Spleen (tissue), 13 donors: ENCODE results near the gene SLC35D1. TPM values are rescaled to one million over a fixed set of nuclear protein-coding genes. Genes with fewer than 3 reads are reported as not detected.
A peak's percentile ranks its signal among the peaks of the same experiment; 100 is the strongest.

ENCODE experiments used
- DNase-seq: peaks from one replicate; pipeline ENCODE4 v3.0.0-alpha.2; 2020
- H3K27ac ChIP-seq, 8 donors: fragments of 200-600 bp; sonication (generic) in 7 of 8; 1 replicate in 4 of 8; 2 replicates in 4 of 8; pipeline versions ENCODE4 v1.5.0 to v1.8.0; 2016 to 2021; ENCODE audit warnings: inconsistent platforms in 4 of 8, mild to moderate bottlenecking in 4 of 8, moderate library complexity in 1 of 8
- H3K27me3 ChIP-seq, 7 donors: fragments of 200-600 bp; sonication (generic) in 6 of 7; replicated peaks in 1 of 7; 1 replicate in 4 of 7; 2 replicates in 3 of 7; pipeline versions ENCODE4 v1.5.0 to v1.8.0; 2016 to 2021; ENCODE audit warnings: inconsistent platforms in 3 of 7, mild to moderate bottlenecking in 1 of 7
- H3K36me3 ChIP-seq, 6 donors: fragments of 200-600 bp; sonication (generic) in 5 of 6; 1 replicate in 4 of 6; 2 replicates in 2 of 6; pipeline versions ENCODE4 v1.5.0 to v1.8.0; 2016 to 2021; ENCODE audit warnings: inconsistent platforms in 2 of 6
- H3K4me1 ChIP-seq, 6 donors: fragments of 200-600 bp; sonication (generic) in 5 of 6; 1 replicate in 3 of 6; 2 replicates in 3 of 6; pipeline versions ENCODE4 v1.5.0 to v1.8.0; 2016 to 2021; ENCODE audit warnings: inconsistent platforms in 3 of 6
- H3K4me3 ChIP-seq, 8 donors: fragments of 200-600 bp; sonication (generic) in 7 of 8; 1 replicate in 4 of 8; 2 replicates in 4 of 8; pipeline versions ENCODE4 v1.5.0 to v1.8.0; 2016 to 2021; ENCODE audit warnings: inconsistent platforms in 4 of 8, mild to moderate bottlenecking in 4 of 8, moderate library complexity in 2 of 8
- H3K9me3 ChIP-seq, 8 donors: fragments of 200-600 bp; sonication (generic) in 7 of 8; 1 replicate in 4 of 8; 2 replicates in 4 of 8; pipeline versions ENCODE4 v1.5.0 to v1.8.0; 2016 to 2021; ENCODE audit warnings: inconsistent platforms in 4 of 8
- CTCF ChIP-seq, 11 experiments: fragments of 200-600 bp in 7 of 11; fragments of 450-650 bp in 4 of 11; sonication (generic) in 4 of 11; IDR thresholded peaks in 8 of 11; conservative IDR thresholded peaks in 3 of 11; 1 replicate in 7 of 11; 2 replicates in 4 of 11; pipeline versions ENCODE4 v1.4.0 to v1.8.0; 2016 to 2021; ENCODE audit warnings: antibody characterized with exemption in 11 of 11, inconsistent platforms in 4 of 11, mild to moderate bottlenecking in 1 of 11
- POLR2A ChIP-seq, 3 donors: fragments of 450-650 bp; IDR thresholded peaks; one replicate each; pipeline ENCODE4 v1.5.1; 2017; ENCODE audit warnings: antibody characterized with exemption in 3 of 3, mild to moderate bottlenecking in 1 of 3
- POLR2AphosphoS5 ChIP-seq, 3 donors: sonication (generic); formaldehyde crosslinking; IDR thresholded peaks; one replicate each; pipeline ENCODE4 v1.5.1; 2017; ENCODE audit warnings: antibody characterized with exemption in 3 of 3
- WGBS, 5 donors: extraction: QIAGEN DNeasy Blood & Tissue Kit in 3 of 5; methylation state at CpG; one replicate each; pipeline versions ENCODE4 v1.1.5 to v1.1.7; 2013 to 2018; 5-methylcytosine and 5-hydroxymethylcytosine counted together
- intact Hi-C: fragments of 100-400 bp; cut with DNase I; formaldehyde crosslinking; loops from one replicate; pipeline ENCODE4 v1.15.0; 2023; ENCODE audit warnings: low total_unique reads
- long read RNA-seq, 2 donors: transcript quantifications; one replicate each; lab custom pipeline, GENCODE V29; 2026
- polyA plus RNA-seq, 3 donors: library from polyadenylated mRNA; stranded (reverse); fragments of 200-250 nt; gene quantifications; one replicate each; pipeline ENCODE4 v1.2.1, GENCODE V29; 2013
- total RNA-seq, 7 donors: library from RNA; depleted of rRNA in 3 of 7; stranded (reverse); fragments of >200 nt in 3 of 7; fragmentation: NEBNext Ultra II Directional in 4 of 7; extraction: Animal tissue kit (Norgen Biotek cat#: 25700) in 4 of 7; gene quantifications; one replicate each; pipeline versions ENCODE4 v1.1.0 to v1.2.1, GENCODE V29; 2016 to 2021
- donor health status: healthy with polysubstance abuse.
- donor health status: DM: no; HTN: no; CAD: no; lungs with moderate emphysema.
- donor health status: DM: no; HTN: no; CAD: no.
- donor health status: Bipolar disorder and iron deficiency.
- donor health status: healthy.
- donor health status: DM: no; HTN: no; CAD: no.
- donor health status: DM: yes; HTN: yes; CAD: no.

The SLC35D1 gene
- 10 to 100 TPM in 1 of 7 donors, 1 to 10 TPM in 6; 7.7 to 11.5 (median 8.1) TPM for total RNA-seq
- polyA plus RNA-seq = 1 to 10 TPM; 1.5 to 2.7 (median 2.3) TPM
- long read RNA-seq, donor 1, full-length matches to known transcripts = 1 of 1 reads
- long read RNA-seq, donor 1, partial matches to known transcripts = 0 of 1 reads
- long read RNA-seq, donor 1, other reads (novel, unspliced or antisense) = 0 of 1 reads
- long read RNA-seq, donor 2, full-length matches to known transcripts = 2 of 2 reads
- long read RNA-seq, donor 2, partial matches to known transcripts = 0 of 2 reads
- long read RNA-seq, donor 2, other reads (novel, unspliced or antisense) = 0 of 2 reads

- peak; percentile 77 to 86 (median 84) for TF ChIP-seq POLR2AphosphoS5 (IDR thresholded peaks at IDR 0.05)
- no peak for TF ChIP-seq CTCF (IDR thresholded peaks at IDR 0.05 in 8 of 11, conservative IDR thresholded peaks at IDR 0.05 in 3 of 11)
- peak in 2 of 3 donors; percentile 24 to 63 for TF ChIP-seq POLR2A (IDR thresholded peaks at IDR 0.05)
- Histone ChIP-seq H3K27ac (peak within 1 kb of the TSS; percentile 86 to 98 (median 96)), H3K9me3 (no peaks in the 10 kb centered on the region), H3K4me1 (peaks cover 7 to 39% (median 25%) of the 10 kb centered on the region in 6 donors), H3K36me3 (peaks cover 0 to 22% (median 3%) of the 10 kb centered on the region in 6 donors), H3K4me3 (peak within 1 kb of the TSS; percentile 59 to 93 (median 77)), H3K27me3 (no peaks in the 10 kb centered on the region)
- WGBS, 5 donors = 1 to 3% (median 1%) methylated on average over 26 to 73 of the region's 73 CpGs
- intact Hi-C loops = no loop called here
- peak; percentile 95 for DNase-seq
Observed at GRCh38 chr1:67053785-67054772, at the start of gene SLC35D1. Gene SLC35D1 (minus strand): TSS chr1:67054148. CDS start chr1:67054013, 135 bp downstream.

GRCh38 chr1:67103548-67103947 is 49.6 kb upstream of the SLC35D1 start:
- Histone ChIP-seq H3K4me3 (no peak overlapping the region), H3K36me3 (no peaks in the 10 kb centered on the region), H3K9me3 (no peaks in the 10 kb centered on the region), H3K27ac (no peak overlapping the region), H3K27me3 (no peaks in the 10 kb centered on the region), H3K4me1 (no peaks in the 10 kb centered on the region)
- no peak for DNase-seq
- intact Hi-C loops = no loop called here
- TF ChIP-seq CTCF (IDR thresholded peaks at IDR 0.05 in 8 of 11, conservative IDR thresholded peaks at IDR 0.05 in 3 of 11) (no peak), POLR2AphosphoS5 (IDR thresholded peaks at IDR 0.05) (no peak), POLR2A (IDR thresholded peaks at IDR 0.05) (no peak)
- 89 to 100% (median 92%) methylated on average over 1 of the region's 1 CpG for WGBS, 5 donors

- H3K36me3 ChIP-seq = no peaks in the 10 kb centered on the region
- H3K4me1 ChIP-seq = no peaks in the 10 kb centered on the region
- H3K27me3 ChIP-seq = no peaks in the 10 kb centered on the region
- no peak for TF ChIP-seq CTCF (IDR thresholded peaks at IDR 0.05 in 8 of 11, conservative IDR thresholded peaks at IDR 0.05 in 3 of 11)
- WGBS, 5 donors = 31 to 49% (median 46%) methylated on average over 3 of the region's 3 CpGs
- H3K27ac ChIP-seq = no peak overlapping the region
- DNase-seq = no peak
- intact Hi-C loops = no loop called here
- H3K9me3 ChIP-seq = no peaks in the 10 kb centered on the region
- no peak overlapping the region for H3K4me3 ChIP-seq
Observed at GRCh38 chr1:67100833-67101232, 46.9 kb upstream of the SLC35D1 start.

GRCh38 chr1:67097305-67097704 is 43.4 kb upstream of the SLC35D1 start:
- Histone ChIP-seq H3K4me3 (no peak overlapping the region), H3K36me3 (no peaks in the 10 kb centered on the region), H3K4me1 (no peaks in the 10 kb centered on the region), H3K27me3 (peaks cover 0 to 6% (median 0%) of the 10 kb centered on the region in 7 donors), H3K9me3 (no peaks in the 10 kb centered on the region), H3K27ac (no peak overlapping the region)
- DNase-seq = no peak
- intact Hi-C loops = no loop called here
- no peak for TF ChIP-seq POLR2A (IDR thresholded peaks at IDR 0.05)
- TF ChIP-seq POLR2AphosphoS5 (IDR thresholded peaks at IDR 0.05) = no peak
- TF ChIP-seq CTCF (IDR thresholded peaks at IDR 0.05 in 8 of 11, conservative IDR thresholded peaks at IDR 0.05 in 3 of 11) = no peak
